Pulmonary artery endothelial cell (primary cell): ENCODE results near the gene SMIM14. TPM values are rescaled to one million over a fixed set of nuclear protein-coding genes. Genes with fewer than 3 reads are reported as not detected.
"Not testable (repeated sequence)": the region's sequence is repeated elsewhere in the genome, so short reads cannot be mapped to it uniquely, and the experiment has no call there.

Source experiments
- DNase-seq: peaks from one replicate; pipeline ENCODE4 v3.0.0-alpha.2; 2011; ENCODE audit warnings: low read depth, low spot score
- total RNA-seq: library from RNA; depleted of rRNA; stranded (reverse); fragments of >200 nt; gene quantifications from 2 replicates; pipeline ENCODE4 v1.2.3, GENCODE V29; 2014

Gene SMIM14
- total RNA-seq, 1 donor from 2014 or later: 16.0 TPM

- DNase-seq: no peak
Measured at GRCh38 chr4:39648213-39648612, 9.5 kb upstream of the SMIM14 start.

- no peak for DNase-seq
Measured at GRCh38 chr4:39642885-39643552, 4.4 kb upstream of the SMIM14 start.

- no peak for DNase-seq
Measured at GRCh38 chr4:39641451-39641850, 2.8 kb upstream of the SMIM14 start.

GRCh38 chr4:39637586-39638353 is 895 bp downstream of the SMIM14 start:
- DNase-seq: peak; percentile 11

GRCh38 chr4:39637221-39637585 is 1.5 kb downstream of the SMIM14 start:
- DNase-seq: no peak

DNA sequence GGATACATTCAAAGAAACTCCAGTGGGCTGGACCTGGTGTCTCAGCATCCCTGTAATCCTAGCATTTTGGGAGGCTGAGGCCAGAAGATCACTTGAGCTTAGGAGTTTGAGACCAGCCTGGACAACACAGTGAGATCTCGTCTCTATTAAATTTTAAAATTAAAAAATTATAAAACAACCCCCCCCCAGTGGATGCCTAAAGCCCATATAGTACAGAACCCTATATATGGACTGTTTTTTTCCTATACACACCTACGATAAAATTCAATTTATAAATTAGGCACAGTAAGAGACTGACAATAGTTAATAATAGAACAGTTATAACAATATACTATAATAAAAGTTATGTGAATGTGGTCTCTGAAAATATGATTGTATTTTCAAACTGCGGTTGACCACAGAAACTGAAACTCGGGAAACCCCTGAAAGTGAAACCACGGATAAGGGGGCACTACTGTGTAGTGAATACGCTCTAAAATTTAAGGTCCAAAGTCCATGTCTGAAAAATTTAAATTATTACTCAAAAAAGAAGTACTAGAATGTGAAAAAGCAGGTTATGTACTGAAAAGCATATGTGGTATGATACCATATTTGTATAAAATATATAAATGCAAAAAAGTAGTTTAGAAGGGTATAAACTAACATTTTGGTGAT is 2.0 kb downstream of the SMIM14 start:
- DNase-seq: no peak

- no peak for DNase-seq
Measured at GRCh38 chr4:39635023-39635422, 3.6 kb downstream of the SMIM14 start.

- DNase-seq: no peak
Measured at GRCh38 chr4:39631700-39632079, 7.0 kb downstream of the SMIM14 start.

- DNase-seq: no peak
Measured at GRCh38 chr4:39627413-39627812, 11.3 kb downstream of the SMIM14 start.

GRCh38 chr4:39626913-39627312 is 11.8 kb downstream of the SMIM14 start:
- DNase-seq: no peak

DNA sequence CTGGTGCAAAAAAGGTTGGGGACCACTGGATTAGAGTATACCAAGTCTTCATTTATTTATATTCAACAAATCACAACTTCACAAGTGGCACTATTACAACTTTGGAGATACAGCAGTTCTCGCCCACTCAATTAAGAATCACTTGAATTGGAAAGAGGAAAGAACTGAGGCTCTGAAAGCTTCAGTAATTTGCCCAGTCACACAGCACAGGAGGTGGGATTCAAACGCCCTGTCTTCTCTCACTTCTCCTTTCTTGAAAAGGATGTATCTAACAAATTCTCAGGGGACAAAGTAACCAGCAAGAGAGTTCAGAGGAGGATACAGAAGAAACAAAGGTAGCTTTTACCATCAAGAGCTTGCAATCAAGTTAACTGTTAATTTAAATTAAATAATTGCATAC is 12.4 kb downstream of the SMIM14 start:
- no peak for DNase-seq

DNA sequence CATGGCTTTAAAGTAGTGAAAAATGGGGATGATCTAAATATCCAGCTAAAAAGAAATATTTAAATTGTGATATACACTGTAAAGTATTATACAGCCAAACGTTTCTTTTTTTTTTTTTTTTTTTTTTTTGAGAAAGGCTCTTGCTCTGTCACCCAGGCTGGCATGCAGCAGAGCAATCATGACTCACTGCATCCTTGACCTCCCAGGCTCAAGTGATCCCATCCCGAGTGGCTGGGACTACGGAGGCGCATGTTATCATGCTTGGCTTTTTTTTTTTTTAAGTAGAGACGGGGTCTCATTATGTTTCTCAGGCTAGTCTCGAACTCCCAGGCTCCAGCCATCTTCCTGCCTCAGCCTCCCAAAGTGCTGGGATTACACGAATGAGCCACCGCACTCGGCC is 17.1 kb downstream of the SMIM14 start:
- peak; percentile 45 for DNase-seq

DNA sequence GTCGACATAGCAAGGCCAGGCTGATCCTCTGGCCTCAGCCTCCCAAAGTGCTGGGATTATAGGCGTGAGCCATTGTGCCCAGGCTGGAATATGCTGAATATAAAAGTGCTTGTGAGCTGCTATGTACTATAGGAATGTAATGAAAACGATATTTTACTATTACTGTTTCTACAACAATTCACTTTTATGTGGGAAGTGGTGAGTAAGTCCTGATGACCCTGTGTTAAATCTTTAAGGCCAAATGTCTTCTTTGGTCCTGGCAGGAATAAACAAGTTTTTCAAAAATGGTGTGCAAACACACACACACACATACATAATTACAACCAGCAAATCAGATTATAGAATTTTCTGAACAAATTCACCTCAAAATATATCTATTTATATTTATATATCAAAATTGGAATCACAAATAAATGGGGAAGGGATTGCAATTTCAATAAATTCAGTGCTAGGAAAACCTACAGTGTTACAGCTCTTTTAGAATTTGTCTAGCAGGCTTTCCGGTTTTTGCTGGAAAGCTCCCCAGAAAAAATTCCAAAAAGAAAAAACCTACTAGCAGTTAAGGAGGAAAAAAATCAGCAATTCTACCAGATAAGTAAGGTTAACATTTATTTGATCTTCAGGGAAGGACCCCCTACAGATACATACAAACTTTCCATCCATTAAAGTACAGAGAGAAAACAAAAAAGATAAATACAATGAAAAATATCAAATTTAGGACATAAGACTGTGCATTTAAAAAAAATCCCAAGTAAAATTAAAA is 17.9 kb downstream of the SMIM14 start:
- no peak for DNase-seq

DNA sequence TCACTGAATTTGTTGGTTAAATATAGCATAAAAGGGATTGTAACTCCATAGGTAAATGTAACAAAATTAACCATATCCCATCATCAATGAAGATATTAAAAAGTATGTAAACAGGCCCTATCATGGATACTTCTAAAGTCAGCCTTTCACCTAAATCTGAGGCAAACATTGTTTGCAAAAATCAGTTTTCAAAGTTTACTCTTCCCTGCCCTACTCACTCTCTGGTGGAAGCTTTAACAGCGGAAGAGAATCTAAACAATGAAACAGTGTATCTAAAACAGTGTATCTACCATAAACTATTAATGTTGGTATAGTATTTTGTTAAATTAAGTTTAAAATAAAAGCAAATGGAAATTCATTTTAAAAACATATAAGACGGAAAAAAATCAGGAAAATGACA is 21.1 kb downstream of the SMIM14 start:
- no peak for DNase-seq

DNA sequence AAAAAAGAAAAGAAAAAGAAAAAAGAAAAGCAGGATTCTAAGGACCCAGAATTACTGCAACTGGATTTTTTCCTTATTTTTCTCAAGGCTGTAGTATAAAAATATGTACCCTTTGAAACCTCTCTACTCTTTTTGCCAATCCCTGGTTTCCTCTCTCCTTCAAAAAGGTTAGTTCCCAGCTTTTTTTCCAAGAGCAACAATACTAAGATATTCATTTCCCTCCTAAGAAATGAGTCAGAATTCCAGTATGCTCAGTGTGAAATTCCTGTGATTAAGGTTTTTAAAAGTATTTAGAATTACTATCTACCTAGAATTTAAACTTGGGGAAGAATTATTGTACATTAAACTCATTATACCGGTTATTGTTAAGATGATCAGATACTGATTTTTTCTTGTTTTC is 22.0 kb downstream of the SMIM14 start:
- DNase-seq: peak; percentile 57

- not testable (repeated sequence) for DNase-seq
Measured at GRCh38 chr4:39616112-39616511, 22.6 kb downstream of the SMIM14 start.

GRCh38 chr4:39614487-39615162 is 24.0 kb downstream of the SMIM14 start:
- no peak for DNase-seq

DNA sequence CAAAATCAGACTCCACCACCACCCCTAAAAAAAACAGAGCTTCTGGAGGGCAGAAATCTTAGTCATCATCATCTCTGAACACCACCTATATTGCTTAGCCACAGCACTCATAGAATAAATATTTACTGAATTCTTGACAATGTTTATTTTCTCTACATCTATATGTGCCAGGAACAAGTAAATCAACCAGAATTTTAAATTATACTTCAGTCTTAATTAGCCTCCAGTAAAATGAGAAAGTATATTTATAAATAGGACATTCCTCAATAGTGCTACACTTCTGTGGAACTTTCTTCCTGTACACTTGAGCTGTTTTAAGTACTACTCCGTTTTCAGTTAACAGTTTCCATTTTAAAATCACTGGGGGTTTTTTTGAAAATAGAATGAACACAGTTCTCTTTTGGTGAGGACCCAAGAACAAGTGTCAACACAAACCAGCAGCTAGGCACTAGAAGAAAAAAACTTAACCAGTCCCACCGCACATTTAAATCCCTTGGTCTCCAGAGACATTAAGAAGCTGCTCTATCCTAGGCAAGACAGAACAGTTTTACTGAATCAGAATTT is 25.5 kb downstream of the SMIM14 start:
- DNase-seq: no peak

DNA sequence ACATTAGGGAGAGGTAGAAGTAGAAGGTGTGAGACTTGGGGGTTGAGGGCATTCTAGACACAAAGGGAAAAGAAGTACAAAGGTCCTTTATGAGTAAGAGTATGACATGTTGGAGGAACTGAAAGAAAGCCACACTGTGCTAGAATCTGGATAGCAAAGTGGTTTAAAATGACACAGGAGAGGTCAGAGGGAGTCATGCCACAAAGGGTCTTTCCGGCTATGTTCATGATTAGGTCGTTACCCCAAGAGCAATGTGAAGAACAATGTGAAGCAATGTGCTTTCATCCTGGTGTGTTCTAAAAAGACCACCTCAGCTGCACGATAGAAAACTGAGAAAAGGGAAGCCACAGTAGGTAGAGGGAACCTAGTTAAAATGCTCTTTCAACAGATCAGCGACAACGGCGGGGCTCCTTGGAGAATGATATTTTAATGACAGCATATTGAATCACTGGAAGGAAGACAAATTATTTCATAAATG is 29.2 kb downstream of the SMIM14 start:
- no peak for DNase-seq

DNA sequence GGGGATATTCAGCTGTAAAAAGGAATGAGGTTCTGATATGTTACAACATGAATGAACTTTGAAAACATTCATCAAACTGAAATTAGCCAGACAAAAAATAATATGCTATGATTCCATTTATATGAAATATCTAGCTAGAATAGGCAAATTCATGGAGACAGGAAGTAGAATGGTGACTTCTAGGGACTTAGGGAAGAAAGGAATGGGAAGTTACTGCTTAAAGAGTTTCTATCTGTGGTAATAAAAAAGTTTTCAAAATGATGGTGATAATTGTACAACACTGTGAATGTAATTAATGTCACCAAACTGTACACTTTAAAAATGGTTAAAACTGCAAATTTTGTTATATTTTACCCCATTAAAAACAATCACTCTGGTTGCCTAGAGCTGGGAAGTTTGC is 30.2 kb downstream of the SMIM14 start:
- DNase-seq: no peak

GRCh38 chr4:39606747-39607146 is 31.9 kb downstream of the SMIM14 start:
- no peak for DNase-seq
